H1 (cell line): ENCODE results near the gene ANKMY2. TPM values are rescaled to one million over a fixed set of nuclear protein-coding genes. Genes with fewer than 3 reads are reported as not detected.

Experiments
- CTCF ChIA-PET: fragments of 300-600 bp; sonication (Branson Sonifier 250); formaldehyde crosslinking; loops from one replicate; lab custom pipeline; 2021; ENCODE audit not compliant: partially characterized antibody; lab: Charles Lee
- POLR2A ChIA-PET: fragments of 300-600 bp; sonication (Branson Sonifier 250); formaldehyde crosslinking; loops from one replicate; lab custom pipeline; 2021; ENCODE audit warnings: inconsistent platforms; ENCODE audit not compliant: partially characterized antibody; lab: Charles Lee
- DNase-seq, 2 experiments: peaks; one replicate each; pipeline versions ENCODE4 v3.0.0 to v3.0.0-alpha.2; 2010 to 2022; ENCODE audit warnings: low spot score in 2 of 2, low read depth in 1 of 2, mixed read lengths in 1 of 2
- FAIRE-seq: peaks from 2 replicates; lab custom pipeline; 2011; peaks lifted over from hg19 to GRCh38; lab: Jason Lieb, UNC
- H2AFZ ChIP-seq: 2 replicates; pipeline ENCODE4 v1.8.1; 2012; ENCODE audit warnings: low read length, inconsistent platforms
- H2AK5ac ChIP-seq: 2 replicates; pipeline ENCODE4 v1.6.1; 2013; ENCODE audit warnings: low read depth, low read length
- H2BK120ac ChIP-seq: replicated peaks from 2 replicates; pipeline ENCODE3; 2013; ENCODE audit warnings: low read depth, low read length, inconsistent platforms
- H2BK12ac ChIP-seq: 2 replicates; pipeline ENCODE4 v1.6.1; 2013; ENCODE audit warnings: low read depth, low read length
- H2BK15ac ChIP-seq: 2 replicates; pipeline ENCODE4 v1.6.1; 2013; ENCODE audit warnings: low read length
- H2BK20ac ChIP-seq: 2 replicates; pipeline ENCODE4 v1.6.1; 2013; ENCODE audit warnings: low read length
- H2BK5ac ChIP-seq: 2 replicates; pipeline ENCODE4 v1.6.1; 2013; ENCODE audit warnings: low read depth, low read length
- H3K14ac ChIP-seq: 2 replicates; pipeline ENCODE4 v1.6.1; 2013; ENCODE audit warnings: inconsistent platforms; ENCODE audit not compliant: insufficient read length
- H3K18ac ChIP-seq: 2 replicates; pipeline ENCODE4 v1.6.1; 2013; ENCODE audit warnings: low read length; ENCODE audit errors: extremely low read depth
- H3K23ac ChIP-seq: 2 replicates; pipeline ENCODE4 v1.6.1; 2013; ENCODE audit warnings: inconsistent platforms; ENCODE audit not compliant: insufficient read length
- H3K23me2 ChIP-seq: 2 replicates; pipeline ENCODE4 v1.6.1; 2013; ENCODE audit warnings: low read depth, low read length
- H3K27ac ChIP-seq: 2 replicates; pipeline ENCODE4 v1.6.1; 2011; ENCODE audit warnings: low read depth, low read length, inconsistent platforms
- H3K27me3 ChIP-seq, 4 experiments: replicated peaks in 1 of 4; 1 replicate in 1 of 4; 2 replicates in 3 of 4; pipeline versions ENCODE4 v1.6.1 to v1.8.1; 2011 to 2013; ENCODE audit warnings: low read length in 3 of 4, mild to moderate bottlenecking in 3 of 4, inconsistent platforms in 2 of 4, mixed read lengths in 2 of 4, moderate library complexity in 1 of 4; ENCODE audit not compliant: control insufficient read depth in 3 of 4, insufficient read depth in 3 of 4; ENCODE audit errors: extremely low read depth in 1 of 4
- H3K36me3 ChIP-seq, 4 experiments: 2 replicates each; pipeline versions ENCODE4 v1.6.1 to v1.8.1; 2011 to 2013; ENCODE audit warnings: mild to moderate bottlenecking in 4 of 4, low read length in 3 of 4, moderate library complexity in 2 of 4, control low read depth in 1 of 4, inconsistent platforms in 1 of 4; ENCODE audit not compliant: insufficient read depth in 4 of 4, control insufficient read depth in 2 of 4
- H3K4ac ChIP-seq: replicated peaks from 2 replicates; pipeline ENCODE3; 2013; ENCODE audit warnings: low read length, low read depth, mixed read lengths, inconsistent platforms; ENCODE audit not compliant: insufficient read length
- H3K4me1 ChIP-seq, 4 experiments: replicated peaks in 1 of 4; 1 replicate in 1 of 4; 2 replicates in 3 of 4; pipeline versions ENCODE4 v1.6.1 to v1.8.1; 2011 to 2013; ENCODE audit warnings: low read length in 3 of 4, inconsistent platforms in 2 of 4, mixed read lengths in 1 of 4; ENCODE audit not compliant: insufficient read depth in 4 of 4, control insufficient read depth in 3 of 4
- H3K4me2 ChIP-seq, 2 experiments: 2 replicates each; pipeline versions ENCODE4 v1.6.1 to v1.8.1; 2011 to 2013; ENCODE audit warnings: low read depth in 2 of 2, low read length in 2 of 2, control low read depth in 1 of 2, inconsistent platforms in 1 of 2, mild to moderate bottlenecking in 1 of 2; ENCODE audit not compliant: insufficient read depth in 1 of 2
- H3K4me3 ChIP-seq, 4 experiments: fragments of 200-600, 300-600 bp in 1 of 4; sonication (generic), shearing (Covaris generic), sonication (Bioruptor Twin) in 1 of 4; 2 replicates each; pipeline versions ENCODE4 v1.5.1 to v1.8.1; 2011 to 2016; ENCODE audit warnings: low read length in 4 of 4, low read depth in 3 of 4, control low read depth in 2 of 4, inconsistent platforms in 2 of 4, mild to moderate bottlenecking in 2 of 4, mixed read lengths in 1 of 4, moderate library complexity in 1 of 4; ENCODE audit not compliant: insufficient read depth in 2 of 4; ENCODE audit errors: extremely low read depth in 1 of 4
- H3K56ac ChIP-seq: replicated peaks from 2 replicates; pipeline ENCODE3; 2013; ENCODE audit warnings: low read depth, mild to moderate bottlenecking, mixed read lengths, low read length, inconsistent platforms; ENCODE audit not compliant: insufficient read length
- H3K79me1 ChIP-seq: 2 replicates; pipeline ENCODE4 v1.6.1; 2013; ENCODE audit warnings: low read depth, low read length, control low read depth
- H3K79me2 ChIP-seq, 2 experiments: 2 replicates each; pipeline versions ENCODE4 v1.6.1 to v1.8.1; 2012 to 2013; ENCODE audit warnings: low read length in 2 of 2, mild to moderate bottlenecking in 2 of 2, inconsistent platforms in 1 of 2; ENCODE audit not compliant: insufficient read depth in 2 of 2, control insufficient read depth in 1 of 2
- H3K9ac ChIP-seq, 4 experiments: replicated peaks in 1 of 4; 1 replicate in 1 of 4; 2 replicates in 3 of 4; pipeline versions ENCODE4 v1.6.1 to v1.8.1; 2011 to 2013; ENCODE audit warnings: low read depth in 3 of 4, low read length in 3 of 4, control low read depth in 2 of 4, mild to moderate bottlenecking in 2 of 4, moderate library complexity in 2 of 4, inconsistent platforms in 1 of 4; ENCODE audit errors: extremely low read depth in 1 of 4
- H3K9me3 ChIP-seq, 2 experiments: 2 replicates each; pipeline versions ENCODE4 v1.6.1 to v1.8.1; 2012 to 2013; ENCODE audit warnings: mild to moderate bottlenecking in 2 of 2, moderate library complexity in 2 of 2, control low read depth in 1 of 2, inconsistent platforms in 1 of 2, low read depth in 1 of 2, low read length in 1 of 2, mixed read lengths in 1 of 2; ENCODE audit not compliant: insufficient read depth in 2 of 2
- H4K20me1 ChIP-seq, 2 experiments: replicated peaks in 1 of 2; 2 replicates each; pipeline versions ENCODE3 to v1.8.1; 2011 to 2013; ENCODE audit warnings: inconsistent platforms in 2 of 2, low read length in 2 of 2, mild to moderate bottlenecking in 1 of 2; ENCODE audit not compliant: insufficient read depth in 2 of 2, control insufficient read depth in 1 of 2
- H4K5ac ChIP-seq: 2 replicates; pipeline ENCODE4 v1.6.1; 2013; ENCODE audit warnings: low read length, low read depth, mixed read lengths, inconsistent platforms; ENCODE audit not compliant: insufficient read length
- H4K8ac ChIP-seq: 2 replicates; pipeline ENCODE4 v1.8.0; 2013; ENCODE audit warnings: mild to moderate bottlenecking, moderate library complexity, low read length, inconsistent platforms; ENCODE audit not compliant: insufficient read depth; ENCODE audit errors: extremely low read depth
- H4K91ac ChIP-seq: replicated peaks from 2 replicates; pipeline ENCODE3; 2013; ENCODE audit warnings: low read length, mixed read lengths, inconsistent platforms; ENCODE audit not compliant: insufficient read length
- ASH2L ChIP-seq: fragments of 200-600, 300-600 bp; sonication (generic); IDR thresholded peaks from one replicate; pipeline ENCODE4 v1.7.1; 2017; ENCODE audit warnings: low read length
- ATF2 ChIP-seq: IDR thresholded peaks from 2 replicates; pipeline ENCODE4 v1.6.1; 2012; ENCODE audit warnings: low read length, inconsistent platforms
- CBX8 ChIP-seq: fragments of 300-800, 300-1000 bp; sonication (generic); IDR thresholded peaks from 2 replicates; pipeline ENCODE4 v1.7.1; 2016; ENCODE audit warnings: low read depth, low read length, borderline replicate concordance
- CREB1 ChIP-seq: IDR thresholded peaks from 2 replicates; pipeline ENCODE4 v1.6.1; 2012; ENCODE audit warnings: inconsistent platforms
- E2F6 ChIP-seq: IDR thresholded peaks from 2 replicates; pipeline ENCODE4 v1.6.1; 2012; ENCODE audit warnings: inconsistent platforms
- FOSL1 ChIP-seq: IDR thresholded peaks from 2 replicates; pipeline ENCODE4 v1.6.1; 2011; ENCODE audit warnings: mild to moderate bottlenecking, low read depth, low read length, moderate library complexity; ENCODE audit not compliant: insufficient read depth
- SIRT6 ChIP-seq: IDR thresholded peaks from one replicate; pipeline ENCODE4 v1.7.1; 2012; ENCODE audit warnings: low read length, inconsistent platforms
- SRF ChIP-seq: IDR thresholded peaks from 2 replicates; pipeline ENCODE4 v1.6.1; 2011; ENCODE audit warnings: mild to moderate bottlenecking, low read depth, low read length, moderate library complexity
- TBP ChIP-seq: IDR thresholded peaks from 2 replicates; pipeline ENCODE4 v1.6.1; 2011; ENCODE audit warnings: low read depth, low read length, improper control_type of control experiment
- YY1 ChIP-seq: IDR thresholded peaks from 2 replicates; pipeline ENCODE4 v1.6.1; 2011; ENCODE audit warnings: low read depth, mild to moderate bottlenecking, low read length
- WGBS, 2 experiments: shearing (Covaris generic) in 1 of 2; methylation state at CpG; one replicate each; pipeline versions ENCODE4 v1.1.6 to v1.1.7; 2013 to 2015; ENCODE audit warnings: low lambda C conversion rate in 2 of 2, mixed read lengths in 2 of 2, inconsistent platforms in 1 of 2, low coverage in 1 of 2, missing lambda C conversion rate in 1 of 2; ENCODE audit not compliant: insufficient replicate concordance in 2 of 2, insufficient coverage in 1 of 2, insufficient read length in 1 of 2; ENCODE audit errors: extremely low coverage in 1 of 2, missing lambda C conversion rate in 1 of 2; 5-methylcytosine and 5-hydroxymethylcytosine counted together
- polyA plus RNA-seq, 7 experiments: library from polyadenylated mRNA; depleted of rRNA in 3 of 7; stranded (reverse) in 5 of 7; unstranded in 2 of 7; fragments of >200 nt in 5 of 7; fragments of 200-250 nt in 2 of 7; gene quantifications; 1 replicate in 5 of 7; 2 replicates in 1 of 7; 4 replicates in 1 of 7; pipeline versions ENCODE4 v1.2.1 to v1.2.3, GENCODE V29; 2011 to 2013; ENCODE audit warnings: missing spikeins in 2 of 7, mixed read lengths in 2 of 7
- total RNA-seq: library from RNA; stranded (reverse); fragmentation: NEBNext Ultra II Directional; extraction: Animal tissue kit (Norgen Biotek cat#: 25700); gene quantifications from 2 replicates; pipeline ENCODE4 v1.2.1, GENCODE V29; 2021

ANKMY2 gene
- total and polyA plus RNA-seq, 2 of the 8 experiments (the other 6 are each of a cell fraction or from before 2014, with no cell fraction given): 5.2 to 9.3 TPM

- no peak overlapping the region for H2BK12ac ChIP-seq
- no peak overlapping the region for H2AK5ac ChIP-seq
- no peak overlapping the region for H4K91ac ChIP-seq
- no peak overlapping the region for H2AFZ ChIP-seq
- H3K27ac ChIP-seq: no peak overlapping the region
- H3K56ac ChIP-seq: no peak overlapping the region
- no peaks in the 10 kb centered on the region for H3K23me2 ChIP-seq
- H3K9me3 ChIP-seq: no peaks in the 10 kb centered on the region
- DNase-seq: no peak
- H2BK120ac ChIP-seq: no peak overlapping the region
- no peak overlapping the region for H3K4me3 ChIP-seq
- no peak overlapping the region for H2BK5ac ChIP-seq
- CTCF ChIA-PET: interaction anchor here (0.5 to 3.0 kb wide), 22 partner anchors 10 to 1470 kb away, joined by 3 to 12 read pairs (median 4); no protein-coding TSS in a partner anchor
- no peaks in the 10 kb centered on the region for H3K27me3 ChIP-seq
- H2BK15ac ChIP-seq: no peak overlapping the region
- H3K14ac ChIP-seq: no peak overlapping the region
- no peak overlapping the region for H4K8ac ChIP-seq
- H3K9ac ChIP-seq: no peak overlapping the region
- TF ChIP-seq SIRT6 (no peak), ATF2 (no peak), CREB1 (no peak), TBP (no peak), E2F6 (no peak), YY1 (no peak), CBX8 (no peak), FOSL1 (no peak), ASH2L (no peak), SRF (no peak)
- H3K79me2 ChIP-seq: no peaks in the 10 kb centered on the region
- POLR2A ChIA-PET: no interaction called here
- no peaks in the 10 kb centered on the region for H3K79me1 ChIP-seq
- no peak overlapping the region for H4K5ac ChIP-seq
- no peak overlapping the region for H3K4ac ChIP-seq
- peaks cover 9 to 48% (median 35%) of the 10 kb centered on the region in 4 experiments for H3K36me3 ChIP-seq
- H4K20me1 ChIP-seq: peaks cover 0 to 3% of the 10 kb centered on the region in 2 experiments
- WGBS, 2 experiments: 92% methylated on average over 6 of the region's 6 CpGs; no CpG with 5 or more reads in 1 of the 2 experiments
- H3K4me1 ChIP-seq: no peaks in the 10 kb centered on the region
- H3K4me2 ChIP-seq: no peak overlapping the region
- no peak overlapping the region for H3K18ac ChIP-seq
- H2BK20ac ChIP-seq: no peak overlapping the region
- no peak for FAIRE-seq
- H3K23ac ChIP-seq: no peak overlapping the region
Observed at GRCh38 chr7:16694806-16695205, 49.3 kb upstream of the ANKMY2 start.
